ENCODE measurements around the gene DGKQ.

Gene DGKQ

DNA sequence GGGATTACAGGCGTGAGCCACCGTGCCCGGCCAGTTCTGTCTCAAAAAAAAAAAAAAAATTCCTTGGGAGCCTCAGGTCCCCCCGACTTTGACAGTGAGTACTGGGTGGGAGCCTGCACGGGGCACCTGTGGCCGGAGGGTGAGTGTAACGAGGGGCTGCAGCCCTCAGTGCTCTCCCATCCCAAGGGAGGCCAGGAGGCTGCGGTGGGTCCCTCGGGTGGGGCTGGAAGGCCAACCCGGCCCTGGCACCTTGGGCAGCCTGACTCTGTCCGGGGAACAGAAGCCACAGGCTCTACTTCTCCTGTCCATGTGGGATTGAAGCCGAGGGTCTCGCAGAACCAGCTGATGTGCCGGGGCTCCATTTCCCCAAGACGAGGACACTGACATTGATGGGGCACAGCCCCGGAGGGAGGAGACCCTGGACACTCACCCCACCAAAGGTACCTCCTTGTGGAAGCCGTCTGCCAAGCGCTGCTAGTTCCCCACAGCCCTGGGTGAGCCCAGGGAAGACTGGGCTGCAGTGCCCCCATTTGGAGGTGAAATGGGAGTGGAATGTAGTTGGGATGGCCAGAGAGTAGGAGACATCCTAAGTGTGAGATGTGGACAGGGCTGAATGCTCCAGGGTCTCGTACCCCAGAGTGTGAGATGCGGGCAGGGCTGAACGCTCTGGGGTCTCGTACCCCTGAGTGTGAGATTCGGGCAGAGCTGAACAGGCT lies 22.1 kb upstream of the DGKQ start:
- DNase-seq, result no peak

DNA sequence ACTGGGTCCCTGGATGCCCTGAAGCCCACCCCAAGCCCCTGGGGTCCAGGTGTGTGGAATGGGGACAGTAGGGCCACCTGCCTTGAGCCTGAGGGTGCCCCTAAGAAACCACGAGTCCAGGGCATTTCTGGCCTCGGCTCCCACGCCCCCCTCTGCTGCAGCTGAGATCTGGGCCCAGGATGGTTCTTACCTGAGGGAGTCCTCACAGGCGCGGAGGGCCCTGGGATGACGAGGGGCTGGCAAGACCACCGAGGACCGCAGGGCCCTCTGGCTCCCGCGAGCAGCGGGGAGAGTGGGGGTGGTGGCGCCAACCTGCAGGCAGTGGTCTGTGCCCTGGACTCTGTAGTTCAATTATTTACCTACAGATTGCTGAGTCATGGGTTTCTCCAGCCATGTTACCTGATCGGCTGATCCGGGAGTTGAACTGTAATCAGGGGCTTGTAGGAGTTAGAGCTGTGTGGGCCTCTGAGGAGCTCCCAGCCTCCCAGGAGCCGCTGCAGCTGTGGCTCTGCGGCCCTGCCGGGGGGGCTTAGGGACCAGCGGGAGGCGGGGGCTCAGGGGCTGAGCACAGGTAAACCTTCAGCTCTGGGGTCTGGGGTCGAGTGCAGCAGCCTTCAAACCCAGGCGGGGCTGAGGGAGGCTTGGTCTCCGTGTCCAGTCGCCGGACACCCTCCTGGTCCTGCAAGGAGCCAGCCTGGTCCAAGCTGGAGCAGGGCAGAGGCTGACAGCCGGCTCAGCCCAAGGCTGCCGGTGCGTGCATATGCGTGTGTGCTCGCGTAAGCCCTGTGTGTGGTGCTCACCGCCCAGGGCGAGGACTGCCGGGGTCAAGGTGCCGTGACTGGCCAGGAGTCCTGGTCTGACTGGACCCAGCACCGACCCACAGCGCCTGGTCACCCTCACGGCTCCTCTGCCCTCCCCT lies 20.0 kb upstream of the DGKQ start, which contains the start of gene SLC26A1:
SLC26A1 (minus strand) TSS at position 294 of the 919 bp plus-strand sequence. CDS start 1,701 bp downstream, outside the sequence.
- no peak for DNase-seq

DNA sequence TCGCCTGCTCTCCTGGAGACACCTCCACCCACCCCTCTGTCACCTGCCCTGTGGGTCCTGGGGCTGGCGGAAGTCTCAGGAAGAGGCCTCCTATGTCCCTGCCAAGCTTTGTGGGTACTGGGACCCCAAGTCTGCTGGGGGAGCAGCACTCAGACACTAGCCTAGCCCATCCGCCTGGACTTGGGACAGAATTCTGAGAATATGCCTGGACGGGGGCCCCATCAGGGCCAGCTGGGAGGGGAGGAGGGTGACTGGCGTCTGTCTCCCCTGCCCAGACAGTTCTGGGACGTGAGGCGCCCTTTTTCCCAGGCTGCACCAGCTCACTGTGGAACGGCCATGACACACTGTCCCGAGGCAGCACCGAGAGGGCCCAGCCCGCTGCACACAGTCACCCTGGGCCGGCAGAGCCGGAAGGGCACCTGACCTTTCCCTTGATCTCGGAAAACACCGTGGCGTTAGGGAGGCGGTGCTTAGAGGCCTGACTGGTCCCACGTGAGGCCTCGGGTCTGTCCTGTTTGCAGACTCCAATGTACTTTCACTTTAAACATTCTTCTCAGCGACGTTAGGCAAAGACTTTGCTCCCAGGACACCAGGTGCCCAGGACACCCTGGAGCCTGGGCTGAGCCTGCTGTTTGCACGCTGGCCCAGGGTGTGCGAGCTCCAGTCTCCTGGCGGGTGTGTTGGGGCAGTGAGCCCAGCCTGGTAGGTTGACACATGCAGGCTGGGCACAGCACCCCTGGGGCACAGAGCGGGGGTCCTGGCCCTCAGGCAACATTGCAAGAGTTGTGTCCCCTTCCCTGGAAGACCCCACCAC lies 19.1 kb upstream of the DGKQ start:
- no peak for DNase-seq

DNA sequence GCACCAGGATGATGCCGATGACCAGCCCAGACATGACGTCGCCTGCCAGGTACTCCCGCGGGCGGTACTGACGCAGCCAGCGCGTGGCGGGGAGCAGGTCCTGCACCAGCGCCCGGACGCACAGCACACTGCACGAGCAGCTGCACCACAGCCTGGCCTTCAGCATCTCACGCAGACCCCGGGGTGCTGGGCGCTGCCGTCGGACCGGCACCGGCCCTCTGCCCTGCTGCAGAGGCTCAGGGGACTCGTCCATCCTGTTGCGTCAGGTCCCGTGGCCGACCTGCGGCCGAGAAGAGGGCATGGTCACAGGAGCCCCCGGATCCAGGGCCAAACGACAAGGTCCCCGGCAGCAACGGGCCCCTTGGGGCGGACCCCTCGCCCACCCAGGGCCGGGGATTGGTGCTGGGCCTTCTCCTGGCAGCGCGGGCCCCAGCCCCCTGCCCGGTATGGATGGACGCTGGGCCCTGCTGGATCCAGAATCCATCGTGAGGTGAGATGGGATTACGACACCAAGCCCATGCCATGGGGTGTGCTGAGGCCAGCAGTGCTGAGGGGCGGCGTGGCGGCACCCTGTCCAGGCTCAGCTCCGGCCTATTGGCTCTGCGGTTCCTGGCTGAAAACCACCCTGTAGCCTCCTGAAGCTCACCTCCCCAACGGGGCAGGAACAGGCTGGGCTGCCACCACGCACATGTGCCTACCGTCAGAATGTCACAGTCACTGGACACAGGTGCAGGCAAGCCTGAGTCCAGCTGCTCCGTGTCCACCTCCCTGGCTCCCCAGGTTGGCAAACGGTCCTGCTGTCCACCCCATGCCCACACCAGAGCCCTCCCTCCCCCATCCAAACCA lies 18.3 kb upstream of the DGKQ start:
- DNase-seq, result no peak

DNA sequence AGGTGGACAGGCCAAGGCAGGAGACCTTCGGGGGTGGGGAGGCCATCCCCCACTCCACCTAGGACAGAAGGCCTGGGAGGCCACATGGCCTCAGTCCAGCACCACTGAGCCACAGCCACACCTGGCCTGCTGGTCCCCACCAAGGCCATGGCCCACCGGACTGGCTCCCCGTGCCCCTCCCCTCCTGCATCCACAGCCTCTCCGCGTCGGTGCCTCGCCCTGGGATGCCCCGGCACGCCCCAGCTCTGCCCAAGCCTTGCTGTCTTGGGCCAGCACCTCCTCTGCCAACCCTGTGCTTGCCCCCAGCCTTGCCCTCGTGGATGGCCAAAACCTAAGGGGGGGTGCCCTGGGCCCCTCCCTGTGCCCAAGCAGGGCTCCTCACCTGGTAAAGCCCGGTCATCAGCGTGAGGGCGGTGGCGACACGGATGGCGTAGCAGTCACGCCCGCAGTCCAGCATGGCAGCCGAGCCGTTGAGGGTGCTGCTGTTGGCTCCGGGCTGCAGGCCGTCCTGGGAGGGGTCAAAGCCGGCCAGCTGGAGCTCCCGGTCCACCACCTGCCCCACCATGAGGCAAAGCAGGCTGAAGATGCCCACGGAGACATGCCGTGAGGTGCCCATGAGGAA lies 17.5 kb upstream of the DGKQ start:
- DNase-seq, result no peak

DNA sequence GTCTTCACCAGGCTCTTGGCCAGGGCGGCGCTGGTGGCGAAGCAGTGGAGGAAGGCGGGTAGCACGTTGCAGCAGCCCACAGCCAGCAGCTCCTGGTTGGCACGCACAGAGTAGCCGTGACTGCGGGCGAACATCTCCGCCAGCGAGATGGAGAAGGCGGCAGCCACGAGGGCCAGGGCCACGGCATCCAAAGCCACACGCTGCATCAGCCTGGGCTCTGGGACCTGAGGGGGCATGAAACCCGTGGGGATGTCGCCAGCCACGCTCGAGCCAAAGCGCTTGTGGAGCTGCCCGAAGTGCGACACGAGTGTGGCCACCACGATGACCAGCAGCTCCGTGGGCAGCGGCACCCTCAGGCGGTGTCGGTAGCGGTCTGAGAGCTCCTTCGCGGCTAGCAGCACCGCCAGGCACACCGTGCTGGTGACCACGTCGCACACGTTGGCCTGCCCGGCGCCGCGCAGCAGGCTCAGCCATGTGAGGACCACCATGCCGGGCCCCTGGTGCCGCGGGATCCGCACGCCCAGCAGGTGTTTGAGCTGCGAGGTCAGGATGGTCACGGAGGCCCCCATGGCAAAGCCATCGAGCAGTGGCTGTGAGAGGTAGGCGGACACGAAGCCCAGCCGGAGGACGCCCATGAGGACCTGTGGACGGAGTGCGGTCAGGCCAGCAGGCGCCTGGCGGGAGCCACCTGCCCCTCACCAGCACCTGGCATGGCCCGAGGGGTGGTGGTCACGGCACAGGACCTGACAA lies 16.5 kb upstream of the DGKQ start:
- no peak for DNase-seq

DNA sequence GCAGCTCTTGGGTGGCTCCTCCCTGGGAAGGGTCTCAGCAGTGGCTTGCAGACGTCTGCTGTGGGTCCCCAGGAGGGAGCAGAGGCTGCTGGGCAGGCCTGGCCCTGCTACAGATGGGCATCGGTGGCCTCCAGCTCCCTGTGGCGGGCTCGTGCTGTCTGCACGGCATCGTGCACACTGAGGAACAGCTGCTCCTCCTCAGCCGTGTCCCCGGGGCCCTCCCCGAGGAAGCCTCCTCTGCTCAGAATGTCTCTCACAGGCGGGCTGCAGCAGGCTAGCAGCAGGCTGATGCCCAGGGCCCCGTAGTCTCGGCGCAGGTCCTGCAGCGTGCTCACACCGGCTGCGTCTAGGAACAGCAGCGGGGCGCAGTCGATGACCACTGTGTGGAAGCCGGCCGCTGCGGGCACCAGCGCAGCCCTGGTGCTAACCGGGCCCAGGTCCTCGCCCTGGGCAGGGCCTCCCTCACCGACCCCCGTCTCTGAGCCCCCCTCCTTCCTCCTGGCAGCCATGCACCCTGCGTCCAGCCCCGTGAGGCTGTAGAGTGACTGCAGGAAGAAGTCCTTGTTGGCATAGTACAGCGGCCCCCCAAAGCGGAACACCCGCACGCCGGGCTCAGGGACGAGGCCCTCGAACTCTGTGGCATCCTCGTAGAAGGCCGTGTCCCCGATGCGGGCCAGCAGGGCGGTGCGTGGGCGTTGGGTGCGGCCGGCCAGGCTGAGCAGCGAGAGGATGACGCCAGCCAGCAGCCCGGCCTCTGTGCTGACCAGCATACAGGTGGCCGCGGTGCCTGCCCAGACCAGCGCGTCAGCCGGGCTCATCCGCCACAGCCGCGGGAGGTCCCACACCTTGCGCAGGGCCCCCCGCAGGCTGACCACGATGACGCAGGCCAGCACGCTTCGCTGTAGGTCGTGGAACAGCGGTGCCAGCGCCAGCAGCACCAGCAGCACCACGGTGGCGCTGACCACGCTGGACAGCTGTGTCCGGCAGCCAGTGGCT lies 15.7 kb upstream of the DGKQ start:
- no peak for DNase-seq

DNA sequence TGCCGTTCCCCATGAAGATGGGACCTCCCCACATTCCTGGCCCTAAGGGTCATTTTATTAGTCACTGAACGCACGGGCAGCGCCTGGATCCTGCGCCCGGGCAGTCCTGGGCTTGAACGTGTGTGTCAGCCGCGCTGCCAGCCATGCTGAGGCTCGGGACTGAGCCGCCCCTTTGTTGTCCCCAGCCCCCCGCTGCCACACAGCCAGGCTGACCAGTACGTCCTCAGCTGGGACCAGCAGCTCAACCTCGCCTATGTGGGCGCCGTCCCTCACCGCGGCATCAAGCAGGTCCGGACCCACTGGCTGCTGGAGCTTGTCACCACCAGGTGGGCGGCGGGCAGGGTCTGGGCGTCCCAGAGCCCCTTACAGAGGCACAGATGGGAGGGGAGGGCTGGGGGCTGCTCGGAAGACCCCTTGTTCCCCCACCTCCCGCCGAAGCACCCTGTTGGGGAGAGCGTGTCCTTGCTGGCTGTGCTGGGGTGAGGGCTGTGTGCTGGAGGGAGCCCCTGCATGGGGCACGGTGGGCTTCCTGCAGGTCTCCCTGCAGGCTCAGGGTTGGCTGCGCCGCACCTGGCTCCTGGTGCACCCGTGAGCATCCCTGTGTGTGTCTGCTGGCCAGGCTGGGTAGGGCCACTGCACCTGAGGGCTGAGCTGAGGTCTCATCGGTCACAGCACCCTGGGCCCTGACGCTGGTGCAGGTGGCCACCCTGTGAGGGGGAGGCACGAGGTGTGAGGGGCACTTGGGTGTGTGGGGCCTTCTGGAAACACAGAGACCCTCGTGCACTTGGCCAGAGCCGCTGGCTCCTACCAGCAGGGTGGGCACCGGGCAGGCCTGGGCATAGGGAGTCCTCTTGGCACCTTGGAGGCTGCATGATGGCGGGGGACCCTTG lies 14.5 kb upstream of the DGKQ start:
- peak; percentile 28 for DNase-seq

DNA sequence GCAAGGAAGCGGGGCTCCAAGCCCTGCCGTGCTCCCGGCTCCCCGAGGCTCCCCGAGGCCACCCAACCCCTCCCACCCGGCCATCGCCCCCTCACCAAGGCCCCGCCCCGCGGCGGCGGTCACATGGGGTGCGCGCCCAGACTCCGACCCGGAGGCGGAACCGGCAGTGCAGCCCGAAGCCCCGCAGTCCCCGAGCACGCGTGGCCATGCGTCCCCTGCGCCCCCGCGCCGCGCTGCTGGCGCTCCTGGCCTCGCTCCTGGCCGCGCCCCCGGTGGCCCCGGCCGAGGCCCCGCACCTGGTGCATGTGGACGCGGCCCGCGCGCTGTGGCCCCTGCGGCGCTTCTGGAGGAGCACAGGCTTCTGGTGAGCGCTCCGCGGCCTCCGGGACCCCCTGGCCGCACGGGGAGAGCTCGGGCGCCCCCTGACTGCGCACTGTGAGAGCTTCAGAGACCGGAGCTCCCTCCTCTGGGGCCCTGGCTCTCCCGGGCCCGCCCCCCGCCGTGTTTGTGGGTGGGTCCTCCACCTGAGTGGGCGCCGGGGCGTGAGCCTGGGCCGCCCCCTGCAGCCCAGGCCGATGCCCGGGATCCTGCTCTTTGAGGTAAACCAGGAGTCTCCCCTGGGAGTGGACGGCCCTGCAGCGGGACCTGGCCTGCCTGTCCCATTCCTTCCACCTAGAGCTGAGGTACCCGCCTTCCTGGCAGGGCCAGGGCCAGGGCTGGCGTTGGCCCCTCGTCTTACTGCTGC lies 13.7 kb upstream of the DGKQ start, which contains the start of gene IDUA:
IDUA (plus strand) TSS at position 166 of the 745 bp plus-strand sequence; CDS start at position 207, 41 bp downstream.
- DNase-seq, result peak; percentile 72

DNA sequence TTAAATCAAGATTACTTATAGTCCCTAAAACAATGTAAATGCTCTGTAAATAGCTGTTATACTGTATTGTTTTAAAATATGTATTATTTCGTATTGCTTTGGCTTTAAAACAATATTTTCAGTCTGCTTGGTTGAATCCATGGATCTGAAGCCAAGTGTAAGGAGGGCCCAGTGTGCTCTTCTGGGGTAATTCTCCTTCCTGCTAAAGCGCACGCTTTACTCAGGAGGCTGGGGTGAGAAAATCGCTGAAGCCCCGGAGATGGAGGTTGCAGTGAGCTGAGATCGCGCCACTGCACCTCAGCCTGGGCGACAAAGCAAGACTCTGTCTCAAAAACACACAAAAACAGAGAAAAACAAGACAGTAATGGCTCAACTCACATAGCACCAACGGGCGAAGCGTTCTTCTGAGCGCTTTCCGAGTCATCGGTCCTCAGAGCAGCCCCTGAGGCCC lies 13.1 kb upstream of the DGKQ start:
- no peak for DNase-seq

DNA sequence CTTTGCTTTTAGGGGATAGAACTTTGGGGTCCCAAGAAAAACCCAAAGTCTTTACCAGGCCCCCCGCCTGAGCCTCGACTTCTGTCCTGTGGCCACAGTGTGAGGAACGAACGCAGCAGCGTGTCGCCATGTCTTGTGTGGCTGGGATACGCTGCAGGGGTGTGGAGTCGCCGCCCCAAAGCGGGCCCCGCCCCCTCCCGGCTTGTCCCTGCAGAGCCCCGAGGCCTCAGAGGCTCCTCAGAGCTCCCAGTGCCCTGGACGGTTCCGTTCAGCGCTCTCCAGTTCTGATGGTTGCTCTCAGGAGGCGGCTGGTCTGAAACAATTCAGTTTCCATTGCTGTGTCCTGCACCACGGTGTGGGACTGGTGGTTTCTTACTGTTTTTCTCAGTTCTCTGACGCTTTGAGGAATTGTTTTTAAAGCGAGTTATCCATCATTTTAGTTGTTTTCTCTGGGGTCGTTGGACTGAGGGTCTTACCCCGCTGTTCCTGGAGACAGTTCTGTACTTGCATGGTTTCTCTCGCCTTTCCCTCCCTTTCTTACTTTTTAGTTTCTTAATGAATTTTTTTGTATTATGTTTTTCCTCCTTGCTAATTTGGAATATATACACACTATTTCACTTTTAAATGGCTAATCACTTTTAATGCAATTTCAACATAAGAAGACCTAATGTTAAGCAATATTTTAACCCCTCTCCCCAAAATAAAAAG lies 11.9 kb upstream of the DGKQ start:
- peak; percentile 48 for DNase-seq

DNA sequence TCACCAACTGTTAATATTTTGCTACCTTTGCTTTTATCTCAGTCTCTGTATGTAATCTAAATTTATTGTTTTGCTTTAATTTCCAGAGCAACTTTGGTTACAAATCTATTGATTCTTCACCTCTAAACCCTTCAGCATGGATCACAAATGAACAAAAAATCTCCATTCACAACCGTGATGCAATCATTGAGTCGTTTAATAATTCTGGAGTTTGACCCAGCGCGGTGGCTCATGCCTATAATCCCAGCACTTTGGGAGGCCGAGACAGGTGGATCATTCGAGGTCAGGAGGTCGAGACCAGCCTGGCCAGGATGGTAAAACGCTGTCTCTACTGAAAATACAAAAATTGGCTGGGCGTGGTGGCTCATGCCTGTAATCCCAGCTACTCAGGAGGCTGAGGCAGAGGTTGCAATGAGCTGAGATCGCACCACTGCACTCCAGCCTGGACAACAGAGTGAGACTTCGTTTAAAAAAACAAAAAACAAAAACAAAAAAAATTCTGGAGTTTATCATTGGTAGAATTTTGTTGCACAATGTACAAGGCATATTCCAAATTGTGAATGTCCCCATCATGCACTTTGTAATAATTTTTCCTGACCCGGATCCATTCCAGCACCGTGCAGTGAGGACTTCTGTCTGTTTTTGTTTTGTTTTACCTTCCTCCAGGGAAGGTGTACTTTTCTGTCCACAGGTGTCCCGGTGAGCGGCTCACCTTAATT lies 11.1 kb upstream of the DGKQ start:
- no peak for DNase-seq

DNA sequence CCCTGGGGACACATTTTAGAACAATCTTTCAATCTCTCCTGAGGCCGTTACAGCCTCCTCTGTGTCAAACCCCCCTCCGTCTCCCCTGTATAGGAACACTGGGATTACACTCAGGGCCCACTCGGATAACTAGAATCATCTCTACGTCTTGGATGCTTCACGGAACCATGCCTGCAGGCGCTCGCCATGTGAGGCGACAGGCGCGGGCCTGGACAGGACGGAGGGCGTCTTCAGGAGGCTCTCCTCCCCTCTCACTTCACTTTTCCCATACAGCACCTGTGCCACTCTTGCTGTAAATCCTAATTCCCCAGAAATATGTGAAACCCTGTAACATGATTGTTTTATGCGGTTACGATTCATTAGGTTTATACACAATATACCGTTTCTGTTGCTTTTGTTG lies 9.4 kb upstream of the DGKQ start:
- DNase-seq, result no peak

DNA sequence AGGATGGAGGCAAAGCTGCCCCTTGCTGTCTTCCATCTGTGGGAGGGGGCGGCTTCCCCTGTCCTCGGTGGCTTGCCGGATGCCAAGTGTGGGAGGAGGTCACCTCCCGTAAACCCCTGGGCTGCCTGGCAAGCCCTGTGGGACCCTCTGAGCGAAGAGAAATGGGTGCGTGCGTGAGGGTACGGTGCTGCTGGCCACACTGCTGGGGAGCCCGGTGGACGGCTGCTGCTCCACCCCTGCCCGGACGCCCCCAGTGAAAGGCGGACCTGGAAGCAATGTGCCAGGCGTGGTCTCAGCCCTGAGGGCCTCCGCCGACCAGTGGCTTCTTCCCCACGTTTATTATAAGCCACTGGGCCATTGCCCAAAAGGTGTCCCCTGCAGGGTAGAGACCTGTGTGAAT lies 8.9 kb upstream of the DGKQ start:
- DNase-seq, result no peak

DNA sequence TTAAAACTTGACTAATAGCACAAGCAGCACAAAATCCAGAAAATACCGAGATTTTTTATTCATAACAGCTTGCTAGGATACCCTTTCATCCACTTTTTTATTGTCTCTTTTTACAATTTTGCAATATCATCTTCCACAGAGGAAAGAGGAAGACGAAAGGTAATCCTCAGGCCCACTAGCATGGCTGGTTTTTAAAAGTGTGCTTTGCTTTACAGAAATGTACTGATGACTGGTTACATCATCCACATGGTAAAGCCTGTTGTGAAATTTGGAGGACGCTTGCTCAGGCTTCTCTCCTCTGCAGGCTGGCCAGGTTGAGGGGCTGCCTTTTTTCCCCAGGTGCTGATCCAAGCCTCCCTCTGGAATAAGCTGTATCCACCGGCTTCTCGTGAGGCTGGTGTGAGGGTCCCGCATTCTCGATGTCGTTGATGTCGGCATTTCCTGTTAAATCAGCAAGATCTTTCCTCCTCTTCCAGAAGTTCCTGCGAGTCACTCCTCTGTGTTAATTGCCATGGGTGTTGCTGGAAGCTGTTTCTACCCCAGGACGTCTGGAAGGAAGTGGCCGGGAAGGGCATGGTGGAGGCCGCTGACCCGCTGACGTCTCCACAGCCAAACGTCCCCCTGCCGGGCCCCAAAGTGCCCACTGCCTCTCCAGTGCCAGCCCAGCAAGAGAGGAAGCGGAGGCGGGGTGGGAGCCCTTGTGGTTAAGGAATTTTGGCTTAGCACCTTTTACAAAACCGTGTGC lies 5.8 kb upstream of the DGKQ start:
- DNase-seq, result peak; percentile 39
